GM23338 (cell line): ENCODE data around the gene ENOX1. TPM values are rescaled to one million over a fixed set of nuclear protein-coding genes. Genes with fewer than 3 reads are reported as not detected.

Experiments used
- ATAC-seq: fragments of 200-7000 bp; cut with Tn5 transposase; 3 replicates; pipeline ENCODE4 v1.9.1; 2020
- DNase-seq: peaks from one replicate; pipeline ENCODE4 v3.0.0-alpha.2; 2015; ENCODE audit warnings: low spot score
- H2AFZ ChIP-seq: fragments of 200-600 bp; sonication (generic); 2 replicates; pipeline ENCODE4 v1.8.0; 2016; ENCODE audit warnings: antibody characterized with exemption, mild to moderate bottlenecking, moderate library complexity
- H3F3A ChIP-seq: fragments of 200-600 bp; sonication (generic); replicated peaks from 2 replicates; pipeline ENCODE4 v1.8.0; 2017; ENCODE audit warnings: antibody characterized with exemption, mixed run types, low read depth
- H3K27ac ChIP-seq: fragments of 200-600 bp; sonication (generic); 2 replicates; pipeline ENCODE4 v1.6.1; 2016; ENCODE audit warnings: low read depth
- H3K27me3 ChIP-seq: fragments of 200-600 bp; sonication (generic); 2 replicates; pipeline ENCODE4 v1.8.0; 2016; ENCODE audit warnings: mild to moderate bottlenecking, mixed run types, moderate library complexity; ENCODE audit not compliant: insufficient read depth
- H3K36me3 ChIP-seq: fragments of 200-600 bp; sonication (generic); 2 replicates; pipeline ENCODE4 v1.8.0; 2016; ENCODE audit warnings: mild to moderate bottlenecking; ENCODE audit not compliant: insufficient read depth
- H3K4me1 ChIP-seq: fragments of 200-600 bp; sonication (generic); 2 replicates; pipeline ENCODE4 v1.8.0; 2016; ENCODE audit warnings: mild to moderate bottlenecking, moderate library complexity; ENCODE audit not compliant: insufficient read depth
- H3K4me2 ChIP-seq: fragments of 200-600 bp; sonication (generic); 2 replicates; pipeline ENCODE4 v1.7.1; 2017; ENCODE audit warnings: mixed run types
- H3K4me3 ChIP-seq: fragments of 200-600 bp; sonication (generic); 2 replicates; pipeline ENCODE4 v1.6.1; 2016; ENCODE audit warnings: mixed run types
- H3K79me2 ChIP-seq: fragments of 200-600 bp; sonication (generic); replicated peaks from 2 replicates; pipeline ENCODE4 v1.8.0; 2017; ENCODE audit warnings: mild to moderate bottlenecking; ENCODE audit not compliant: insufficient read depth
- H3K9me2 ChIP-seq: fragments of 200-600 bp; sonication (generic); 2 replicates; pipeline ENCODE4 v1.8.0; 2017; ENCODE audit not compliant: insufficient read depth
- H4K20me1 ChIP-seq: fragments of 200-600 bp; sonication (generic); replicated peaks from 2 replicates; pipeline ENCODE4 v1.8.0; 2017; ENCODE audit warnings: mild to moderate bottlenecking; ENCODE audit not compliant: insufficient read depth
- H3K27ac Mint-ChIP-seq: 2 replicates; pipeline ENCODE4 v1.8.0; 2020; ENCODE audit warnings: inconsistent platforms, mild to moderate bottlenecking, moderate library complexity, mixed read lengths
- H3K27me3 Mint-ChIP-seq: 3 replicates; pipeline ENCODE4 v1.8.0; 2022; ENCODE audit warnings: low read depth, mild to moderate bottlenecking, moderate library complexity, mixed read lengths, inconsistent platforms; ENCODE audit not compliant: insufficient read depth, poor library complexity
- H3K36me3 Mint-ChIP-seq: 3 replicates; pipeline ENCODE4 v1.8.0; 2021; ENCODE audit warnings: low read depth, mild to moderate bottlenecking, inconsistent platforms, moderate library complexity, mixed read lengths
- H3K4me1 Mint-ChIP-seq: 3 replicates; pipeline ENCODE4 v1.8.0; 2020; ENCODE audit warnings: mild to moderate bottlenecking, inconsistent platforms, mixed read lengths
- H3K4me3 Mint-ChIP-seq: 3 replicates; pipeline ENCODE4 v1.8.0; 2021; ENCODE audit warnings: moderate library complexity, mild to moderate bottlenecking, inconsistent platforms, mixed read lengths
- H3K9me3 Mint-ChIP-seq: 3 replicates; pipeline ENCODE4 v1.8.0; 2020; ENCODE audit warnings: moderate library complexity, mild to moderate bottlenecking, inconsistent platforms, mixed read lengths
- EZH2 ChIP-seq: fragments of 200-600 bp; sonication (generic); IDR thresholded peaks from one replicate; pipeline ENCODE4 v1.8.0; 2017; ENCODE audit warnings: antibody characterized with exemption, mild to moderate bottlenecking, low read depth; ENCODE audit not compliant: unreplicated experiment
- JUNB ChIP-seq: IDR thresholded peaks from one replicate; pipeline ENCODE4 v1.6.1; 2016; ENCODE audit warnings: antibody characterized with exemption; ENCODE audit not compliant: unreplicated experiment
- POLR2AphosphoS5 ChIP-seq: IDR thresholded peaks from 2 replicates; pipeline ENCODE4 v1.6.1; 2016; ENCODE audit warnings: antibody characterized with exemption, low read depth
- STAT1 ChIP-seq: IDR thresholded peaks from one replicate; pipeline ENCODE4 v1.6.1; 2016; ENCODE audit warnings: antibody characterized with exemption; ENCODE audit not compliant: unreplicated experiment
- polyA plus RNA-seq: library from polyadenylated mRNA; unstranded; fragments of >200 nt; fragmentation: Nextera tagmentation; extraction: Ambion mirVana; gene quantifications from 2 replicates; pipeline ENCODE4 v1.2.1, GENCODE V29; 2016
- total RNA-seq: library from RNA; depleted of rRNA; stranded (reverse); fragments of >200 nt; shearing (Covaris generic); gene quantifications from 2 replicates; pipeline ENCODE4 v1.2.3, GENCODE V29; 2014
- TF ChIP-seq, protein P1 (sequence below): IDR thresholded peaks from 2 replicates; pipeline ENCODE4 v1.6.1; 2016; ENCODE audit warnings: antibody characterized with exemption
- TF ChIP-seq, protein P2 (sequence below): IDR thresholded peaks from one replicate; pipeline ENCODE4 v1.6.1; 2018; ENCODE audit warnings: antibody characterized with exemption; ENCODE audit not compliant: unreplicated experiment

Gene ENOX1
- total and polyA plus RNA-seq, 2 experiments from 2014 or later: 0.66 to 0.81 TPM

DNA sequence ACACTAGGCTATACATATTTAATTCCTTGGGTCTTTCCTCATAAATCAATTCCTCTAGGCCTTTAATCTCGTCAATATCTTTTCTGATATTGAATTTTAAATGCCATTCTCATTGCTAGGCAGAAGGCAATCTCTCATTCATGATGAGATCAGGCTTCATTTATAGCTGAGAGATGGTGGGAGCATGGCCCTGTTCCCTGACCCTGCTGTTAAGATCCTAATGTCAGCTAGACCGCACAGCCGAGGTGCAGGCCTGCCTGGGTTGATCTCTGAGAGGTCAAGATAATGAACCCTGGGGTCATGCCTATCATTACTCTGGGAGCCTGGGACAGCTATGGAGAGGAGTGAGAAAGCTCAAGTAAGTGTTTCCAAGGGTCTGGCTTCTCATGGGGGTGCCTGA lies 509.6 kb downstream of the ENOX1 start:
- no peak for DNase-seq
- Mint-ChIP-seq H3K4me3 (no peak overlapping the region), H3K36me3 (no peaks in the 10 kb centered on the region), H3K4me1 (peaks cover 10% of the 10 kb centered on the region; the same call in 2 of the 3 replicates), H3K27ac (no peak overlapping the region; the same call in 1 of the 2 replicates), H3K9me3 (no peaks in the 10 kb centered on the region), H3K27me3 (no peaks in the 10 kb centered on the region)
- no peak overlapping the region for H3K27ac ChIP-seq
- H4K20me1 ChIP-seq: no peaks in the 10 kb centered on the region
- H3K36me3 ChIP-seq: no peaks in the 10 kb centered on the region
- H3K9me2 ChIP-seq: no peaks in the 10 kb centered on the region; the same call in 1 of the 2 replicates
- TF ChIP-seq EZH2: no peak
- no peak for TF ChIP-seq JUNB
- no peak overlapping the region for H2AFZ ChIP-seq
- no peak for ATAC-seq
- H3K4me3 ChIP-seq: no peak overlapping the region
- no peaks in the 10 kb centered on the region for H3K79me2 ChIP-seq
- H3K4me1 ChIP-seq: no peaks in the 10 kb centered on the region
- H3K27me3 ChIP-seq: no peaks in the 10 kb centered on the region
- H3F3A ChIP-seq: no peaks in the 10 kb centered on the region
- no peak overlapping the region for H3K4me2 ChIP-seq

DNA sequence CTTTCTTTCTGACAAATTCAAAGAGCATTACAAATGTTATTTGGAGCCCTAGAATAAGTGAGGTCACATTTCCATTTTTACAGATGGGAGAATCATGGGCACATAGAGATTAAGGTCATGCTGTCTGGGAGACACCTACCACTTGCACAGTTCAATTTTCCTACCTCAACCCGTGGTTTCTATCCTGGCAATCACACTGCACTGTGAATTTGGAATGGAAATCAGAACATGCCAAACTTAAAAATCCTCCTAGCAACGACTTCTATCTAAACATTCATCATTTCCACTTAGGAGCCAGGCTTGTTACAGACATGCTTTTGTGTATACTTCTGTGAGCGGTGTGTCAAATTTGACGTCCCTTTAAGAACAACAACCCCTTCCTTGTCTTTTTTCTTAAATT lies 511.9 kb downstream of the ENOX1 start:
- Mint-ChIP-seq H3K27ac (no peak overlapping the region), H3K4me1 (peaks cover 17% of the 10 kb centered on the region), H3K27me3 (no peaks in the 10 kb centered on the region), H3K4me3 (no peak overlapping the region), H3K9me3 (no peaks in the 10 kb centered on the region), H3K36me3 (no peaks in the 10 kb centered on the region)
- ATAC-seq (no peak), DNase-seq (no peak)
- H3K4me3 ChIP-seq: no peak overlapping the region
- no peak overlapping the region for H2AFZ ChIP-seq
- no peaks in the 10 kb centered on the region for H3K36me3 ChIP-seq
- H3K9me2 ChIP-seq: no peaks in the 10 kb centered on the region; the same call in 1 of the 2 replicates
- H3F3A ChIP-seq: no peaks in the 10 kb centered on the region
- TF ChIP-seq POLR2AphosphoS5: no peak
- no peak overlapping the region for H3K4me2 ChIP-seq
- H3K27ac ChIP-seq: no peak overlapping the region
- H4K20me1 ChIP-seq: no peaks in the 10 kb centered on the region
- no peaks in the 10 kb centered on the region for H3K27me3 ChIP-seq
- no peaks in the 10 kb centered on the region for H3K79me2 ChIP-seq
- H3K4me1 ChIP-seq: no peaks in the 10 kb centered on the region

DNA sequence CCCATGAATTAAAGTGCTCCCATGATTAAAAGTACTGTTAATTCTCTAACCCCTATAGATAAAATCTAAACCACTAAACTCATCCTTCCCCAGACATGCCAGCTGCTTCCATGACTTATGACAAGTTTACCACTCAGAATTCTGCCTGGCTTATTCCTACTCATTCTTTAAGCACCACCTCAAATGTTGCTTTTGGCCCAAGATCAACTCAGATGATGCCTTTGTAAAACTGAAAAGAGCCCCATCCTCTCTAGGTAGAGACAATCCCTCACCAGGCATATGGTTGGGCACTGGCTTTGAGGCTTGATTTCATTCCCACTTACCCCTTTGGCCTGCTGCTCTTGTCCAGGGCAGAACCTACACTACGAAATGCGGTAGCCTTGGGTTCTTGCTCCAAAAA lies 513.4 kb downstream of the ENOX1 start:
- Histone ChIP-seq H3F3A (no peaks in the 10 kb centered on the region), H3K4me3 (no peak overlapping the region), H2AFZ (no peak overlapping the region; the same call in 1 of the 2 replicates), H3K9me2 (no peaks in the 10 kb centered on the region; the same call in 1 of the 2 replicates), H3K4me1 (no peaks in the 10 kb centered on the region), H3K27me3 (no peaks in the 10 kb centered on the region), H3K36me3 (no peaks in the 10 kb centered on the region), H3K27ac (no peak overlapping the region), H3K79me2 (no peaks in the 10 kb centered on the region), H4K20me1 (no peaks in the 10 kb centered on the region), H3K4me2 (no peak overlapping the region)
- H3K4me1 Mint-ChIP-seq: peaks cover 22% of the 10 kb centered on the region; the same call in 2 of the 3 replicates
- no peaks in the 10 kb centered on the region for H3K27me3 Mint-ChIP-seq
- no peak overlapping the region for H3K27ac Mint-ChIP-seq
- no peaks in the 10 kb centered on the region for H3K9me3 Mint-ChIP-seq
- H3K36me3 Mint-ChIP-seq: no peaks in the 10 kb centered on the region
- ATAC-seq: no peak
- DNase-seq: no peak
- H3K4me3 Mint-ChIP-seq: no peak overlapping the region
- TF ChIP-seq, protein P1, sequence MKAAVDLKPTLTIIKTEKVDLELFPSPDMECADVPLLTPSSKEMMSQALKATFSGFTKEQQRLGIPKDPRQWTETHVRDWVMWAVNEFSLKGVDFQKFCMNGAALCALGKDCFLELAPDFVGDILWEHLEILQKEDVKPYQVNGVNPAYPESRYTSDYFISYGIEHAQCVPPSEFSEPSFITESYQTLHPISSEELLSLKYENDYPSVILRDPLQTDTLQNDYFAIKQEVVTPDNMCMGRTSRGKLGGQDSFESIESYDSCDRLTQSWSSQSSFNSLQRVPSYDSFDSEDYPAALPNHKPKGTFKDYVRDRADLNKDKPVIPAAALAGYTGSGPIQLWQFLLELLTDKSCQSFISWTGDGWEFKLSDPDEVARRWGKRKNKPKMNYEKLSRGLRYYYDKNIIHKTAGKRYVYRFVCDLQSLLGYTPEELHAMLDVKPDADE: no peak
- TF ChIP-seq STAT1 (no peak), POLR2AphosphoS5 (no peak)
- TF ChIP-seq, protein P2, sequence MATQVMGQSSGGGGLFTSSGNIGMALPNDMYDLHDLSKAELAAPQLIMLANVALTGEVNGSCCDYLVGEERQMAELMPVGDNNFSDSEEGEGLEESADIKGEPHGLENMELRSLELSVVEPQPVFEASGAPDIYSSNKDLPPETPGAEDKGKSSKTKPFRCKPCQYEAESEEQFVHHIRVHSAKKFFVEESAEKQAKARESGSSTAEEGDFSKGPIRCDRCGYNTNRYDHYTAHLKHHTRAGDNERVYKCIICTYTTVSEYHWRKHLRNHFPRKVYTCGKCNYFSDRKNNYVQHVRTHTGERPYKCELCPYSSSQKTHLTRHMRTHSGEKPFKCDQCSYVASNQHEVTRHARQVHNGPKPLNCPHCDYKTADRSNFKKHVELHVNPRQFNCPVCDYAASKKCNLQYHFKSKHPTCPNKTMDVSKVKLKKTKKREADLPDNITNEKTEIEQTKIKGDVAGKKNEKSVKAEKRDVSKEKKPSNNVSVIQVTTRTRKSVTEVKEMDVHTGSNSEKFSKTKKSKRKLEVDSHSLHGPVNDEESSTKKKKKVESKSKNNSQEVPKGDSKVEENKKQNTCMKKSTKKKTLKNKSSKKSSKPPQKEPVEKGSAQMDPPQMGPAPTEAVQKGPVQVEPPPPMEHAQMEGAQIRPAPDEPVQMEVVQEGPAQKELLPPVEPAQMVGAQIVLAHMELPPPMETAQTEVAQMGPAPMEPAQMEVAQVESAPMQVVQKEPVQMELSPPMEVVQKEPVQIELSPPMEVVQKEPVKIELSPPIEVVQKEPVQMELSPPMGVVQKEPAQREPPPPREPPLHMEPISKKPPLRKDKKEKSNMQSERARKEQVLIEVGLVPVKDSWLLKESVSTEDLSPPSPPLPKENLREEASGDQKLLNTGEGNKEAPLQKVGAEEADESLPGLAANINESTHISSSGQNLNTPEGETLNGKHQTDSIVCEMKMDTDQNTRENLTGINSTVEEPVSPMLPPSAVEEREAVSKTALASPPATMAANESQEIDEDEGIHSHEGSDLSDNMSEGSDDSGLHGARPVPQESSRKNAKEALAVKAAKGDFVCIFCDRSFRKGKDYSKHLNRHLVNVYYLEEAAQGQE: no peak
